ENCODE data around the gene CLCN4. TPM values are rescaled to one million over a fixed set of nuclear protein-coding genes. Genes with fewer than 3 reads are reported as not detected.
A peak's percentile ranks its signal among the peaks of the same experiment; 100 is the strongest.

CLCN4 gene
- total RNA-seq, 4 donors from 2014 or later = 3.9 to 6.7 (median 5.3) TPM

- 38 to 42% methylated on average over 3 of the region's 3 CpGs for WGBS, 2 donors
- Histone ChIP-seq H3K4me3 (peak overlapping the region in 1 of 4 donors; percentile 54), H3K36me3 (no peaks in the 10 kb centered on the region), H3K9me3 (no peaks in the 10 kb centered on the region), H3K4me1 (peaks cover 0 to 14% (median 0%) of the 10 kb centered on the region in 4 donors), H3K27me3 (peaks cover 0 to 31% of the 10 kb centered on the region in 2 donors), H3K27ac (peak overlapping the region in 3 of 4 donors; percentile 65 to 82 (median 74))
- no peak for TF ChIP-seq EP300 (IDR thresholded peaks at IDR 0.05)
- no peak for DNase-seq (ENCODE audit: low spot score in 2 of 2)
Measured at GRCh38 chrX:10157543-10157942, 768 bp downstream of the CLCN4 start.

- TF ChIP-seq POLR2A (IDR thresholded peaks at IDR 0.05) (no peak), EP300 (IDR thresholded peaks at IDR 0.05) (no peak), CTCF (IDR thresholded peaks at IDR 0.05) (no peak)
- peak overlapping the region in 3 of 4 donors; percentile 27 to 54 (median 29) for H3K4me3 ChIP-seq
- H3K36me3 ChIP-seq = no peaks in the 10 kb centered on the region
- no peaks in the 10 kb centered on the region for H3K9me3 ChIP-seq
- no peak for DNase-seq (ENCODE audit: low spot score in 2 of 2)
- H3K27ac ChIP-seq = peak overlapping the region in 3 of 4 donors; percentile 13 to 82 (median 40)
- peaks cover 0 to 27% of the 10 kb centered on the region in 2 donors for H3K27me3 ChIP-seq
- H3K4me1 ChIP-seq = peaks cover 0 to 14% (median 0%) of the 10 kb centered on the region in 4 donors
- 23 to 37% methylated on average over 15 to 47 of the region's 64 CpGs for WGBS, 2 donors
Measured at GRCh38 chrX:10158279-10159144, 1.7 kb downstream of the CLCN4 start.

GRCh38 chrX:10159145-10159468 is 2.3 kb downstream of the CLCN4 start:
- H3K27ac ChIP-seq = no peak overlapping the region
- DNase-seq (ENCODE audit: low spot score in 2 of 2) = no peak
- H3K9me3 ChIP-seq = no peaks in the 10 kb centered on the region
- TF ChIP-seq CTCF (IDR thresholded peaks at IDR 0.05) (no peak), POLR2A (IDR thresholded peaks at IDR 0.05) (no peak), EP300 (IDR thresholded peaks at IDR 0.05) (no peak)
- peaks cover 0 to 21% of the 10 kb centered on the region in 2 donors for H3K27me3 ChIP-seq
- peaks cover 0 to 14% (median 0%) of the 10 kb centered on the region in 4 donors for H3K4me1 ChIP-seq
- 44 to 45% methylated on average over 7 of the region's 7 CpGs for WGBS, 2 donors
- H3K4me3 ChIP-seq = no peak overlapping the region
- no peaks in the 10 kb centered on the region for H3K36me3 ChIP-seq

GRCh38 chrX:10160211-10160610 is 3.4 kb downstream of the CLCN4 start:
- peaks cover 0 to 17% of the 10 kb centered on the region in 2 donors for H3K27me3 ChIP-seq
- no peak overlapping the region for H3K27ac ChIP-seq
- H3K36me3 ChIP-seq = no peaks in the 10 kb centered on the region
- no peaks in the 10 kb centered on the region for H3K9me3 ChIP-seq
- DNase-seq (ENCODE audit: low spot score in 2 of 2) = no peak
- TF ChIP-seq CTCF (IDR thresholded peaks at IDR 0.05) (no peak), EP300 (IDR thresholded peaks at IDR 0.05) (no peak), POLR2A (IDR thresholded peaks at IDR 0.05) (no peak)
- peaks cover 0 to 14% (median 0%) of the 10 kb centered on the region in 4 donors for H3K4me1 ChIP-seq
- 75 to 84% methylated on average over 9 of the region's 9 CpGs for WGBS, 2 donors
- H3K4me3 ChIP-seq = no peak overlapping the region

- no peaks in the 10 kb centered on the region for H3K36me3 ChIP-seq
- H3K27ac ChIP-seq = no peak overlapping the region
- TF ChIP-seq CTCF (IDR thresholded peaks at IDR 0.05) = no peak
- no peak for TF ChIP-seq EP300 (IDR thresholded peaks at IDR 0.05)
- TF ChIP-seq POLR2A (IDR thresholded peaks at IDR 0.05) = no peak
- no peak for DNase-seq (ENCODE audit: low spot score in 2 of 2)
- 86 to 96% methylated on average over 2 of the region's 2 CpGs for WGBS, 2 donors
- H3K9me3 ChIP-seq = no peaks in the 10 kb centered on the region
- peaks cover 0 to 8% (median 0%) of the 10 kb centered on the region in 4 donors for H3K4me1 ChIP-seq
- H3K4me3 ChIP-seq = no peak overlapping the region
- H3K27me3 ChIP-seq = peaks cover 0 to 12% of the 10 kb centered on the region in 2 donors
Measured at GRCh38 chrX:10163031-10163430, 6.3 kb downstream of the CLCN4 start.

Data from tibial nerve (tissue), 4 donors.